HepG2 (cell line): ENCODE results near the gene CHKB. TPM values are rescaled to one million over a fixed set of nuclear protein-coding genes. Genes with fewer than 3 reads are reported as not detected.
A peak's percentile ranks its signal among the peaks of the same experiment; 100 is the strongest.

Source experiments
- ATF1 ChIP-seq: IDR thresholded peaks from 2 replicates; pipeline ENCODE4 v1.6.1; 2016; ENCODE audit warnings: mild to moderate bottlenecking, control low read depth
- ESRRA ChIP-seq: sonication (generic); formaldehyde crosslinking; IDR thresholded peaks from 2 replicates; pipeline ENCODE4 v1.5.1; 2020; ENCODE audit warnings: mild to moderate bottlenecking, low read depth, missing genetic modification reagents
- NR2F1 ChIP-seq, 2 experiments: fragments of 450-650 bp in 1 of 2; formaldehyde crosslinking in 1 of 2; IDR thresholded peaks; 2 replicates each; pipeline versions ENCODE4 v1.5.0 to v1.6.1; 2016 to 2020; ENCODE audit warnings: mild to moderate bottlenecking in 1 of 2, missing compliant biosample characterization in 1 of 2, missing genetic modification reagents in 1 of 2, moderate library complexity in 1 of 2
- SMARCC2 ChIP-seq: fragments of 450-650 bp; IDR thresholded peaks from 2 replicates; pipeline ENCODE4 v1.6.1; 2017; ENCODE audit warnings: antibody characterized with exemption, mild to moderate bottlenecking
- ZFYVE20 ChIP-seq: sonication (generic); formaldehyde crosslinking; IDR thresholded peaks from 2 replicates; pipeline ENCODE4 v1.8.0; 2023; ENCODE audit warnings: low read depth, mild to moderate bottlenecking, moderate library complexity, missing genetic modification reagents, borderline replicate concordance
- ZNF207 ChIP-seq: fragments of 450-650 bp; IDR thresholded peaks from 2 replicates; pipeline ENCODE4 v1.6.1; 2016; ENCODE audit warnings: antibody characterized with exemption, borderline replicate concordance
- ZNF282 ChIP-seq: fragments of 450-650 bp; IDR thresholded peaks from 2 replicates; pipeline ENCODE4 v1.6.1; 2018; ENCODE audit not compliant: partially characterized antibody
- ZNF3 ChIP-seq: IDR thresholded peaks from 2 replicates; pipeline ENCODE4 v1.7.0; 2017; ENCODE audit warnings: inconsistent platforms
- ZNF33A ChIP-seq: sonication (generic); formaldehyde crosslinking; IDR thresholded peaks from 2 replicates; pipeline ENCODE4 v1.5.1; 2020; ENCODE audit warnings: missing genetic modification reagents, mild to moderate bottlenecking, moderate library complexity, borderline replicate concordance
- ZNF510 ChIP-seq: sonication (generic); formaldehyde crosslinking; IDR thresholded peaks from 2 replicates; pipeline ENCODE4 v1.4.0; 2020; ENCODE audit warnings: low read depth, mild to moderate bottlenecking, missing genetic modification reagents
- ZNF572 ChIP-seq: sonication (generic); formaldehyde crosslinking; IDR thresholded peaks from 2 replicates; pipeline ENCODE4 v1.5.1; 2020; ENCODE audit warnings: mild to moderate bottlenecking, missing genetic modification reagents
- ZNF737 ChIP-seq: sonication (generic); formaldehyde crosslinking; IDR thresholded peaks from 2 replicates; pipeline ENCODE4 v1.5.0; 2020; ENCODE audit warnings: missing genetic modification reagents, mild to moderate bottlenecking, borderline replicate concordance
- ZNF766 ChIP-seq: sonication (generic); formaldehyde crosslinking; IDR thresholded peaks from 2 replicates; pipeline ENCODE4 v1.5.0; 2020; ENCODE audit warnings: missing genetic modification reagents, borderline replicate concordance
- ZNF790 ChIP-seq: sonication (generic); formaldehyde crosslinking; IDR thresholded peaks from 2 replicates; pipeline ENCODE4 v1.8.0; 2022; ENCODE audit warnings: missing genetic modification reagents, mild to moderate bottlenecking, borderline replicate concordance
- polyA plus RNA-seq, 8 experiments: library from polyadenylated mRNA; depleted of rRNA in 3 of 8; stranded (reverse) in 7 of 8; unstranded in 1 of 8; fragments of >200 nt; fragmentation: Illumina TruSeq in 4 of 8; extraction: Trizol in 4 of 8; gene quantifications; 2 replicates each; pipeline versions ENCODE4 v1.2.1 to v1.2.3, GENCODE V29; 2011 to 2016; ENCODE audit warnings: low read depth in 4 of 8, missing spikeins in 1 of 8, mixed read lengths in 1 of 8; ENCODE audit not compliant: insufficient read depth in 1 of 8
- total RNA-seq, 5 experiments: library from RNA; depleted of rRNA; stranded (reverse); fragments of >200 nt; fragmentation: Illumina TruSeq; extraction: Trizol; gene quantifications; 2 replicates each; pipeline ENCODE4 v1.2.3, GENCODE V29; 2016; ENCODE audit warnings: low read depth in 1 of 5
- TF ChIP-seq, protein P1 (sequence below): sonication (generic); formaldehyde crosslinking; IDR thresholded peaks from 2 replicates; pipeline ENCODE4 v1.5.0; 2020; ENCODE audit warnings: mild to moderate bottlenecking, missing genetic modification reagents, borderline replicate concordance
- TF ChIP-seq, protein P2 (sequence below): sonication (generic); formaldehyde crosslinking; conservative IDR thresholded peaks from 2 replicates; pipeline ENCODE4 v1.8.0; 2022; ENCODE audit warnings: mild to moderate bottlenecking, moderate library complexity, missing genetic modification reagents
- TF ChIP-seq, protein P3 (sequence below): sonication (generic); formaldehyde crosslinking; IDR thresholded peaks from 2 replicates; pipeline ENCODE4 v1.8.0; 2023; ENCODE audit warnings: mild to moderate bottlenecking, missing genetic modification reagents

CHKB gene
- total and polyA plus RNA-seq, 2 of the 13 experiments (the other 11 are each of a cell fraction or from before 2014, with no cell fraction given) = 24.5 to 42.7 TPM

DNA sequence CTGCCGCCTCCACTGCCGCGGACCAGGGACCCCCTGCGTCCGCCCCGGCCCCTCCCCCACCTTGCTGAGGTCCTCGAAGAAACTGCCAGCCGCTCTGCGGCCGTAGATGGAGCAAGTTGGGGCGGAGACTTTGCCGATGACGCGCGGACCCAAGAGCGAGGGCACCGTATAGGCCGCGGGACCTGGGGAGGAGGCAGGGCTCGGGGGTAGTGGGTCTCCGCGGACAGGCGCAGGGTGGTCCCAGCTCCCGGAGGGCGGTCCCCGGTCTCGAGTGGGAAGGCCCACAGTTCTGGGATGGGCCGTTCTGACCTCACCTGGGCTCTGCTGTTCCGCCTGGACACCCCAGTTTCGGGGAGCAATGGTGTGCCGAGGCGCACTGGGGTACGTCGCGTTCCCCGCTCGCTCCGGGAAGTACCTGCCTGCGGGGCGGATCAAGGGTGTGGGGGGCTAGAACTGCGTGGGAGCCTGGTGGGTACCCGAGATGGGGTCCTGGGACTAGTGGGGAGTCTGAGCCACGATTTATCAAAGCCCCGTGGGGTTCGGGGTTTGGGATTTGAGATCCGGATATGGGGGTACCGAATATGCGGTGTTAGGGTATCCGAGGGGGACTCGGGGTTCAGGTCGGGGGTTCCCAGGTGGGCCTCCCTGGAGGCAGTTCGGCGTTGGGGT lies 51.6 kb downstream of the CHKB start (continued):
- TF ChIP-seq ZNF737 (no peak), ZNF207 (no peak), ZNF282 (no peak), ZFYVE20 (no peak), ZNF766 (CRISPR knock-in tag) (no peak), ZNF510 (CRISPR knock-in tag) (no peak), SMARCC2 (no peak), ZNF572 (CRISPR knock-in tag) (peak; percentile 81; the same call in 1 of the 2 replicates), ZNF33A (CRISPR knock-in tag) (no peak; the same call in 1 of the 2 replicates), NR2F1 (CRISPR knock-in tag; IDR thresholded peaks at IDR 0.05) (no peak), ZNF790 (CRISPR knock-in tag) (peak; percentile 83; the same call in 1 of the 2 replicates), ESRRA (no peak), ATF1 (CRISPR knock-in tag) (no peak), ZNF3 (CRISPR knock-in tag) (no peak)
- TF ChIP-seq, protein P1, sequence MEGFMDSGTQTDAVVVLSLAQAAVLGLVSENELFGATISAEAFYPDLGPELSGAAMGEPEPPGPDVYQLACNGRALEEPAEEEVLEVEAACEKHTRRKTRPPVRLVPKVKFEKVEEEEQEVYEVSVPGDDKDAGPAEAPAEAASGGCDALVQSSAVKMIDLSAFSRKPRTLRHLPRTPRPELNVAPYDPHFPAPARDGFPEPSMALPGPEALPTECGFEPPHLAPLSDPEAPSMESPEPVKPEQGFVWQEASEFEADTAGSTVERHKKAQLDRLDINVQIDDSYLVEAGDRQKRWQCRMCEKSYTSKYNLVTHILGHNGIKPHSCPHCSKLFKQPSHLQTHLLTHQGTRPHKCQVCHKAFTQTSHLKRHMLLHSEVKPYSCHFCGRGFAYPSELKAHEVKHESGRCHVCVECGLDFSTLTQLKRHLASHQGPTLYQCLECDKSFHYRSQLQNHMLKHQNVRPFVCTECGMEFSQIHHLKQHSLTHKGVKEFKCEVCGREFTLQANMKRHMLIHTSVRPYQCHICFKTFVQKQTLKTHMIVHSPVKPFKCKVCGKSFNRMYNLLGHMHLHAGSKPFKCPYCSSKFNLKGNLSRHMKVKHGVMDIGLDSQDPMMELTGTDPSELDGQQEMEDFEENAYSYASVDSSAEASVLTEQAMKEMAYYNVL (CRISPR knock-in tag) = no peak
- TF ChIP-seq, protein P2, sequence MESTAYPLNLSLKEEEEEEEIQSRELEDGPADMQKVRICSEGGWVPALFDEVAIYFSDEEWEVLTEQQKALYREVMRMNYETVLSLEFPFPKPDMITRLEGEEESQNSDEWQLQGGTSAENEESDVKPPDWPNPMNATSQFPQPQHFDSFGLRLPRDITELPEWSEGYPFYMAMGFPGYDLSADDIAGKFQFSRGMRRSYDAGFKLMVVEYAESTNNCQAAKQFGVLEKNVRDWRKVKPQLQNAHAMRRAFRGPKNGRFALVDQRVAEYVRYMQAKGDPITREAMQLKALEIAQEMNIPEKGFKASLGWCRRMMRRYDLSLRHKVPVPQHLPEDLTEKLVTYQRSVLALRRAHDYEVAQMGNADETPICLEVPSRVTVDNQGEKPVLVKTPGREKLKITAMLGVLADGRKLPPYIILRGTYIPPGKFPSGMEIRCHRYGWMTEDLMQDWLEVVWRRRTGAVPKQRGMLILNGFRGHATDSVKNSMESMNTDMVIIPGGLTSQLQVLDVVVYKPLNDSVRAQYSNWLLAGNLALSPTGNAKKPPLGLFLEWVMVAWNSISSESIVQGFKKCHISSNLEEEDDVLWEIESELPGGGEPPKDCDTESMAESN (CRISPR knock-in tag) = no peak
- TF ChIP-seq, protein P3, sequence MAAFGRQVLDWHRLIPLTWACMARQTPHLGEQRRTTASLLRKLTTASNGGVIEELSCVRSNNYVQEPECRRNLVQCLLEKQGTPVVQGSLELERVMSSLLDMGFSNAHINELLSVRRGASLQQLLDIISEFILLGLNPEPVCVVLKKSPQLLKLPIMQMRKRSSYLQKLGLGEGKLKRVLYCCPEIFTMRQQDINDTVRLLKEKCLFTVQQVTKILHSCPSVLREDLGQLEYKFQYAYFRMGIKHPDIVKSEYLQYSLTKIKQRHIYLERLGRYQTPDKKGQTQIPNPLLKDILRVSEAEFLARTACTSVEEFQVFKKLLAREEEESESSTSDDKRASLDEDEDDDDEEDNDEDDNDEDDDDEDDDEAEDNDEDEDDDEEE (CRISPR knock-in tag) = no peak; the same call in 1 of the 2 replicates
- TF ChIP-seq, all 625 proteins: peak for 78
